Smooth muscle cell (in vitro differentiated cells): ENCODE data around the gene CCDC92. TPM values are rescaled to one million over a fixed set of nuclear protein-coding genes. Genes with fewer than 3 reads are reported as not detected.
A peak's percentile ranks its signal among the peaks of the same experiment; 100 is the strongest.

Source experiments
- DNase-seq: peaks from one replicate; lab custom pipeline; 2025; ENCODE audit not compliant: unreplicated experiment; lab: John Stamatoyannopoulos, UW
- H2AFZ ChIP-seq: fragments of 200-600 bp; sonication (generic); 2 replicates; pipeline ENCODE4 v1.6.0; 2016; ENCODE audit warnings: antibody characterized with exemption, low read depth, mild to moderate bottlenecking
- H3F3A ChIP-seq: fragments of 200-600 bp; sonication (generic); 2 replicates; pipeline ENCODE4 v1.6.0; 2017; ENCODE audit warnings: antibody characterized with exemption, low read depth
- H3K27ac ChIP-seq: fragments of 200-600 bp; sonication (generic); 2 replicates; pipeline ENCODE4 v1.5.1; 2016; ENCODE audit warnings: low read depth, mild to moderate bottlenecking
- H3K27me3 ChIP-seq: fragments of 200-600 bp; sonication (generic); 2 replicates; pipeline ENCODE4 v1.6.1; 2016; ENCODE audit warnings: low read depth, mild to moderate bottlenecking
- H3K36me3 ChIP-seq: fragments of 200-600 bp; sonication (generic); 2 replicates; pipeline ENCODE4 v1.5.1; 2016; ENCODE audit warnings: low read depth
- H3K4me1 ChIP-seq: fragments of 200-600 bp; sonication (generic); 2 replicates; pipeline ENCODE4 v1.5.1; 2016; ENCODE audit warnings: low read depth
- H3K4me2 ChIP-seq: fragments of 200-600 bp; sonication (generic); 2 replicates; pipeline ENCODE4 v1.6.0; 2016; ENCODE audit warnings: mild to moderate bottlenecking
- H3K4me3 ChIP-seq: fragments of 200-600 bp; sonication (generic); 2 replicates; pipeline ENCODE4 v1.5.1; 2016; ENCODE audit warnings: mild to moderate bottlenecking
- H3K79me2 ChIP-seq: fragments of 200-600 bp; sonication (generic); 2 replicates; pipeline ENCODE4 v1.6.0; 2016; ENCODE audit warnings: low read depth, mild to moderate bottlenecking
- H3K9ac ChIP-seq: fragments of 200-600 bp; sonication (generic); 2 replicates; pipeline ENCODE4 v1.6.0; 2016; ENCODE audit warnings: low read depth
- H3K9me3 ChIP-seq: fragments of 200-600 bp; sonication (generic); replicated peaks from 2 replicates; pipeline ENCODE4 v1.5.1; 2016; ENCODE audit warnings: low read depth
- H4K20me1 ChIP-seq: fragments of 200-600 bp; sonication (generic); 2 replicates; pipeline ENCODE4 v1.6.0; 2016; ENCODE audit warnings: low read depth
- CTCF ChIP-seq: fragments of 200-600 bp; sonication (generic); IDR thresholded peaks from 2 replicates; pipeline ENCODE4 v1.5.1; 2017; ENCODE audit warnings: borderline replicate concordance, mild to moderate bottlenecking, antibody characterized with exemption; ENCODE audit not compliant: insufficient read depth, poor library complexity, severe bottlenecking
- WGBS: methylation state at CpG from one replicate; pipeline ENCODE4 v1.1.7; 2016; ENCODE audit warnings: low lambda C conversion rate; 5-methylcytosine and 5-hydroxymethylcytosine counted together
- polyA plus RNA-seq: library from polyadenylated mRNA; unstranded; fragments of >200 nt; fragmentation: Nextera tagmentation; extraction: Ambion mirVana; gene quantifications from 2 replicates; pipeline ENCODE4 v1.2.1, GENCODE V29; 2016
- total RNA-seq: library from RNA; depleted of rRNA; stranded (reverse); fragments of >200 nt; gene quantifications from 2 replicates; pipeline ENCODE4 v1.2.3, GENCODE V29; 2014

CCDC92 gene
- total and polyA plus RNA-seq, 2 experiments from 2014 or later = 17.4 to 68.2 TPM

GRCh38 chr12:124017064-124017463, 44.4 kb upstream of the CCDC92 start:
- 97% methylated on average over 2 of the region's 2 CpGs for WGBS
- Histone ChIP-seq H4K20me1 (no peaks in the 10 kb centered on the region), H3K9ac (no peak overlapping the region), H3K4me3 (no peak overlapping the region), H3K79me2 (no peaks in the 10 kb centered on the region), H3K27ac (no peak overlapping the region), H2AFZ (no peak overlapping the region), H3K9me3 (no peaks in the 10 kb centered on the region), H3K4me1 (no peaks in the 10 kb centered on the region), H3F3A (no peaks in the 10 kb centered on the region), H3K36me3 (peaks cover under 1% of the 10 kb centered on the region), H3K27me3 (no peaks in the 10 kb centered on the region), H3K4me2 (no peak overlapping the region)
- no peak for TF ChIP-seq CTCF
- DNase-seq = no peak

GRCh38 chr12:124015494-124016461, 43.1 kb upstream of the CCDC92 start:
- 53% methylated on average over 13 of the region's 13 CpGs for WGBS
- H3K27ac ChIP-seq = peak overlapping the region; percentile 40

GRCh38 chr12:124013073-124013472, 40.4 kb upstream of the CCDC92 start:
- Histone ChIP-seq H4K20me1 (peaks cover 15% of the 10 kb centered on the region), H3F3A (no peaks in the 10 kb centered on the region), H3K9me3 (no peaks in the 10 kb centered on the region), H3K36me3 (peaks cover 11% of the 10 kb centered on the region), H3K4me3 (no peak overlapping the region), H3K79me2 (peaks cover 13% of the 10 kb centered on the region), H2AFZ (no peak overlapping the region), H3K4me2 (no peak overlapping the region), H3K27ac (no peak overlapping the region), H3K27me3 (no peaks in the 10 kb centered on the region), H3K9ac (no peak overlapping the region), H3K4me1 (no peaks in the 10 kb centered on the region)
- DNase-seq = no peak
- no peak for TF ChIP-seq CTCF
- 89% methylated on average over 7 of the region's 7 CpGs for WGBS

More at GRCh38 chr12:124015494-124016461, 43.1 kb upstream of the CCDC92 start:
- no peaks in the 10 kb centered on the region for H3K9me3 ChIP-seq
- no peak overlapping the region for H2AFZ ChIP-seq
- H3K4me1 ChIP-seq = no peaks in the 10 kb centered on the region
- no peaks in the 10 kb centered on the region for H3K27me3 ChIP-seq
- TF ChIP-seq CTCF = no peak
- peak overlapping the region; percentile 25 for H3K4me2 ChIP-seq
- no peak for DNase-seq
- H3K4me3 ChIP-seq = no peak overlapping the region
- no peaks in the 10 kb centered on the region for H4K20me1 ChIP-seq
- H3K36me3 ChIP-seq = peaks cover 11% of the 10 kb centered on the region
- no peaks in the 10 kb centered on the region for H3K79me2 ChIP-seq
- no peak overlapping the region for H3K9ac ChIP-seq
- H3F3A ChIP-seq = no peaks in the 10 kb centered on the region
